ENCODE results near the gene BCOR. TPM values are rescaled to one million over a fixed set of nuclear protein-coding genes. Genes with fewer than 3 reads are reported as not detected.

The BCOR gene
- total RNA-seq, 4 donors from 2014 or later = 12.8 to 28.8 (median 18.6) TPM

DNA sequence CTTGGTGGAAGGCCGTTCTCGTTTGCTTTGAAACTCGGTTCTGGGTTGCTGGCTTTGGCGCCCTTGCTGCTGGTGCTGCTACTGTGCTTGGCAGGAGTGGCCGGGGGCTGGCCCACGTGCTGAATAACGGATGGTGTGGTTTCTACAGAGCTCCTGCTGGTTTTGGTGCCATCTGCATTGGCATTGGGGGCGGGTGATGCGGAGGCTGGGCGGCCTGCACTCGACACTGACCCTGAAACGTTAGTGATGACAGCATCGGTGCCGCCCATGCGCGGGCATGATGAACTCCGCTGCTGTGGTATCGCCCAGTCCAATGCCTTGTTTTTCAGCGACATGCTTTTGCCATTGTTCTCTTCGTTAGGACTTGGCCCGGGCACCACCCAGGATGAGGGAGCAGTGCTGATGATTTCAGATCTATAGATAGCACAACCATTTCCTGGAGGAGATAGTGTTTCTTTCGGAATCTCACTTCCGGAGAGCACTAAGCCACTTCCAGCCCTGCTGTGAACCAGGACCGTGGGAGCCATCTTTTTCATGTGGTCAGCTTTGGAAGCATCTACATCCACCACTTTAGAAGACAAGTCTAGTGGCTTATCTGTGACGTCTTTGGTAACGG lies 24.2 kb downstream of the BCOR start:
- ATAC-seq (ENCODE audit: low FRiP score) = no peak
- no peak for DNase-seq (ENCODE audit: low spot score)
- TF ChIP-seq, protein P1, sequence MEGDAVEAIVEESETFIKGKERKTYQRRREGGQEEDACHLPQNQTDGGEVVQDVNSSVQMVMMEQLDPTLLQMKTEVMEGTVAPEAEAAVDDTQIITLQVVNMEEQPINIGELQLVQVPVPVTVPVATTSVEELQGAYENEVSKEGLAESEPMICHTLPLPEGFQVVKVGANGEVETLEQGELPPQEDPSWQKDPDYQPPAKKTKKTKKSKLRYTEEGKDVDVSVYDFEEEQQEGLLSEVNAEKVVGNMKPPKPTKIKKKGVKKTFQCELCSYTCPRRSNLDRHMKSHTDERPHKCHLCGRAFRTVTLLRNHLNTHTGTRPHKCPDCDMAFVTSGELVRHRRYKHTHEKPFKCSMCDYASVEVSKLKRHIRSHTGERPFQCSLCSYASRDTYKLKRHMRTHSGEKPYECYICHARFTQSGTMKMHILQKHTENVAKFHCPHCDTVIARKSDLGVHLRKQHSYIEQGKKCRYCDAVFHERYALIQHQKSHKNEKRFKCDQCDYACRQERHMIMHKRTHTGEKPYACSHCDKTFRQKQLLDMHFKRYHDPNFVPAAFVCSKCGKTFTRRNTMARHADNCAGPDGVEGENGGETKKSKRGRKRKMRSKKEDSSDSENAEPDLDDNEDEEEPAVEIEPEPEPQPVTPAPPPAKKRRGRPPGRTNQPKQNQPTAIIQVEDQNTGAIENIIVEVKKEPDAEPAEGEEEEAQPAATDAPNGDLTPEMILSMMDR (IDR thresholded peaks at IDR 0.05) = no peak

DNA sequence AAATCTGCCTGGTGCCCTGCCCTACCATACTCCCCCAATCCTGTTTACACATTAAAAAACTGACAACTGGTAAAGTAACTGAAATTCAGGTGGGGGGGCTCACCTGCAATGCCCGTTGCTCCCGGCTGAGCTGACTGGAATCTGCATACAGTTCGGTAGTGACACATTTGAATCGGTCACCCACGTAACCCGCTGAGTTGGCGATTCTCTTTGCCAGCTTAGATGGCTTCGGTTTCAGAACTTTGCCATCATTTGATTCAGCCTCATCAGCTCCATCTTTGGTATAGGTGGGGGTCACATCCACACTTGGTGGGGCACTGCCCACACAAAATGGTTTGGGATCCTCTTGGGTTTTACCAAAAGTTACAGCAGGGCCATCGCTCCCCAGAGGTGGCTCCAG lies 25.5 kb downstream of the BCOR start:
- ATAC-seq (ENCODE audit: low FRiP score) (no peak), DNase-seq (ENCODE audit: low spot score) (no peak)
- TF ChIP-seq, protein P1 (IDR thresholded peaks at IDR 0.05) = no peak

DNA sequence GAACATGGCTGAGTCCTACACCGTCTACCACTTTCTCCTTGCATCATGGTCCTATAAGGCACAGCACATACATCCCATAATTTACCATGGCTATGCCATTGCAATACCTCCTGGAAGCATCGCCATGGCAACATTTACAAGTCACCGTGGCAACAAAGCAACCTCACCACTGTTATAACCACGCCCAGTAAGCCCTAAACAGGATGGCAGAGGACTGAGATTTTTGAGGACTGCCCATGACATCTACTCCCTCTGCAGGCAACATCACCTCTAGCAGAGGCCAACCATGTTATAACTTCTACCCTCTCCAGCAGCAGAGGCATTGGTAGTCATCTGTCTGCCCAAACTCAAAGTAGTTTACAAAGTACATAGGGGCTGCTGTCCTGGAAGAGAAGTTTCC lies 29.7 kb downstream of the BCOR start:
- ATAC-seq (ENCODE audit: low FRiP score) (no peak), DNase-seq (ENCODE audit: low spot score) (no peak)
- TF ChIP-seq, protein P1 (IDR thresholded peaks at IDR 0.05) = no peak

DNA sequence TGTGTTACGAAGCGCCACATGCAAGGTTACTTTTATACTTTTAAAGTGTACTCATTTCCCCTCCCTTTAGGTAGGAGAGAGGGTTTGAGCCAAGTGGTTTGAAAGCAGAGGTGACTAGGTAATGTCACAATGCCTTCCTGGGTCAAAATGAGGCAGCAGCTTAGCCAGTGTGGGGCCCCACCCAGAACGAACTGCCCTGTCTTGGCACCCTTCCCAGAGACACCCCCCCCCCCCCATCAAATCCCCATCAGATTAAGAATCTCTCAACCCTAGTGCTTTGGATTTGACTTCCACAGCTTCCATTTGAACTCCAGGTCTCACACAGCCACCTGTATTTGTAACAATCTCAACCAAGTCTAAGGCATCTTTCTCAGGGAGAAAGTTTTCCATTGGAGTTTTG lies 31.1 kb downstream of the BCOR start:
- TF ChIP-seq, protein P1 (IDR thresholded peaks at IDR 0.05) = no peak
- no peak for ATAC-seq (ENCODE audit: low FRiP score)
- DNase-seq (ENCODE audit: low spot score) = no peak

DNA sequence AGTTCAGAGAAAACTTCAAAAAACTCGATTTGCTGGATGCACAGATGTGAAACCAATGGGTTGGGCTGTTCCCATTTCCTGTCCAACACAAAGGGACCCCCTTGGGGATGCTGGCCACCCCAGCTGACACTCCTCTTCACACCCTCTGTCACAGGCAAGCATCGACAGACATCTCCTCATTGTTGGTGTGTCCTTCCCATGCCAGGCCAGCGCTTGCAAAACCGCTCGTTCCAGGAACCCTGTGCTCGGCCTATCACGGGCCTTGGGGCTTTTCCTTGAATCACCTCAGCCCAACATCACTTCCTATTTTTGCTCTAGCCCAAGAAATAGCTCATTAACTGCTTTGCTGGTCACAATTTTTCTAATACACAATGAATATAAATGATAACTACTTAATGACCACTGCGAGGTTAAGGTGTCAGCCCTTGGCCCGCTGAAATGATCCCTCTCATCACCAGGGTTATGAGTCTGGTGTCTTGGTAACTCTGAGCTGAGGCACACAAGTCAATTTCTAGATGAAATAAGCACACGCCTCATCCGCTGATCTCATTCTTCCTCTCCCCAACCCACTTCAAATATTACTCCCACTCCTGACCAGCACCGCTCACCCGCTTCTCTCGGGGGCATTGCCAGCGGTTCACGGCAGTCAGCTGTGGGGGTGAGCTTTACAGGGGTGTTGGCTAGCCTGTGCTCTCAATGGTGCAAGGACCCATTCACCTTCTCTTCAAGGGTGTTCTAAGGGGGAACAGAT lies 32.3 kb downstream of the BCOR start:
- DNase-seq (ENCODE audit: low spot score) (no peak), ATAC-seq (ENCODE audit: low FRiP score) (no peak)
- TF ChIP-seq, protein P1 (IDR thresholded peaks at IDR 0.05) = no peak

DNA sequence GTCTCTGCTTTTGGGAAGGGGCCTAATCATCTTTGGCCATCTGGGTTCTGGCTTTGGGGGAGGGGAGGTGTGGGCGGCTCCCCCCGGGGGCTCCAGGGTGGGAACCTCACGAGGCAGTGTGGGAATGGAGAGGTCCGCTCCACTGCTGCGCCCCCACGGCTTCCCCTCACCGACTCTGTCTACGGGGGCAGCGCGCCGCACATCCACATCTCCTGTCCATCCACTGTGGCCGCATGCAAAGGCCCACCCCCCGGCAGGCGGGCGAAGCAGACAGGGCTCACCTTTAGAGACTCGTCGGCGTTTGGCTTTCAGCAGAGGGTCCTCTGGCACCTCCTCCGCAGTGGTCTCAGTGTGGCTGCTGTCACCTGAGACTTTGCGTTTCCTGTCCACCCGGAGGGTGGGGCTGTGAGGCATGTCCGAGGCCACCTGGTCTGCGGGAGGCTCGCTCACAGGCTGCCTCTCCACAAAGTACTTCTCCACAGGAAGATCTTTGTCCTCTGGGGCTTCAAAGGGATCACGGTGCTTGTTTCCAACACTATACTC lies 33.6 kb downstream of the BCOR start:
- ATAC-seq (ENCODE audit: low FRiP score) (no peak), DNase-seq (ENCODE audit: low spot score) (no peak)
- TF ChIP-seq, protein P1 (IDR thresholded peaks at IDR 0.05) = no peak
